Activated CD4-positive, alpha-beta memory T cell treated with anti-CD3 and anti-CD28 coated beads for 36 hours (primary cell): Measurements from ENCODE around the gene C1orf159. TPM values are rescaled to one million over a fixed set of nuclear protein-coding genes. Genes with fewer than 3 reads are reported as not detected.

Experiments
- CTCF ChIA-PET: fragments of 350-600 bp; sonication (Branson Sonifier 250); formaldehyde crosslinking; loops from one replicate; lab custom pipeline; 2021; ENCODE audit warnings: antibody characterized with exemption, inconsistent platforms; lab: Charles Lee
- POLR2A ChIA-PET: fragments of 350-600 bp; sonication (Branson Sonifier 250); formaldehyde crosslinking; loops from one replicate; lab custom pipeline; 2021; ENCODE audit warnings: antibody characterized with exemption; lab: Charles Lee
- DNase-seq: peaks from one replicate; pipeline ENCODE4 v3.0.0-alpha.2; 2020
- H3K27ac Mint-ChIP-seq: one replicate; pipeline ENCODE4 v1.8.0; 2021; ENCODE audit warnings: mixed read lengths
- H3K27me3 Mint-ChIP-seq: one replicate; pipeline ENCODE4 v1.8.0; 2021; ENCODE audit warnings: mixed read lengths
- H3K36me3 Mint-ChIP-seq: one replicate; pipeline ENCODE4 v1.8.0; 2021; ENCODE audit warnings: mixed read lengths
- H3K4me1 Mint-ChIP-seq: one replicate; pipeline ENCODE4 v1.8.0; 2021; ENCODE audit warnings: low read depth, mixed read lengths
- H3K4me3 Mint-ChIP-seq: one replicate; pipeline ENCODE4 v1.8.0; 2021; ENCODE audit warnings: mild to moderate bottlenecking, mixed read lengths
- H3K9me3 Mint-ChIP-seq: one replicate; pipeline ENCODE4 v1.8.0; 2021; ENCODE audit warnings: mixed read lengths
- intact Hi-C: fragments of 100-400 bp; cut with micrococcal nuclease; formaldehyde crosslinking; loops from one replicate; pipeline ENCODE4 v1.15.1; 2023
- total RNA-seq, 2 experiments: library from RNA; stranded (reverse); gene quantifications; one replicate each; pipeline ENCODE4 v1.2.3, GENCODE V29; 2021

Gene C1orf159
- total RNA-seq, 2 experiments from 2014 or later: 19.5 to 20.5 TPM

- DNase-seq: peak; percentile 6
- H3K27me3 Mint-ChIP-seq: peaks cover 7% of the 10 kb centered on the region
- H3K36me3 Mint-ChIP-seq: peaks cover 3% of the 10 kb centered on the region
- no peak overlapping the region for H3K27ac Mint-ChIP-seq
- H3K4me3 Mint-ChIP-seq: no peak overlapping the region
- intact Hi-C loops: loop anchor here (5.0 kb wide), 3 partner anchors 87 to 188 kb away; partner anchors contain the start of genes ACAP3 and PUSL1
- ChIA-PET CTCF (interaction anchor here (1.0 to 3.3 kb wide), 2 partner anchors 131 to 173 kb away, joined by 3 to 13 read pairs; no protein-coding TSS in a partner anchor), POLR2A (no interaction called here)
- H3K9me3 Mint-ChIP-seq: peaks cover 3% of the 10 kb centered on the region
- H3K4me1 Mint-ChIP-seq: peaks cover 14% of the 10 kb centered on the region
Observed at GRCh38 chr1:1119272-1119890, 3.5 kb upstream of the C1orf159 start.

DNA sequence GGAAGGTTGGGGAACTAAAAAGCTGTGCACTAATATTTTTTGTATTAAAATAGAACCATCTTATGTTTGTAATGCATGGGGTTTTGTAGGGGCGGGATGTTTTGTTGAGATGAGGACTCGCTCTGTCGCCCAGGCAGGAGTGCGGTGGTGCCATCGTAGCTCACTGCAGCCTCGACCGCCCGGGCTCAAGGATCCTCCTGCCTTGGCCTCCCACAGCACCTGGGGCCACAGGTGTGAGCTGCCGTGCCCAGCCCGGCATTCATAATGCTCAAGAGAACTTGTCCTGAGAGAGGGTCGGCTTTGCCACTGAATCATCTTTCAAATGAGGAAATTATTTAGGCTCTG lies 3.0 kb upstream of the C1orf159 start:
- peaks cover 14% of the 10 kb centered on the region for H3K4me1 Mint-ChIP-seq
- H3K36me3 Mint-ChIP-seq: peaks cover 7% of the 10 kb centered on the region
- no peak overlapping the region for H3K4me3 Mint-ChIP-seq
- CTCF ChIA-PET: interaction anchor here (3.3 kb wide), 1 partner anchor 173 kb away, joined by 13 read pairs; no protein-coding TSS in a partner anchor
- POLR2A ChIA-PET: no interaction called here
- H3K9me3 Mint-ChIP-seq: peaks cover 3% of the 10 kb centered on the region
- H3K27me3 Mint-ChIP-seq: peaks cover 7% of the 10 kb centered on the region
- no peak overlapping the region for H3K27ac Mint-ChIP-seq
- intact Hi-C loops: loop anchor here (5.0 kb wide), 3 partner anchors 87 to 188 kb away; partner anchors contain the start of genes ACAP3 and PUSL1
- no peak for DNase-seq

GRCh38 chr1:1118011-1118875 lies 2.4 kb upstream of the C1orf159 start:
- POLR2A ChIA-PET: no interaction called here
- peaks cover 5% of the 10 kb centered on the region for H3K9me3 Mint-ChIP-seq
- intact Hi-C loops: loop anchor here (5.0 kb wide), 3 partner anchors 86 to 189 kb away; partner anchors contain the start of genes ACAP3 and PUSL1
- H3K4me3 Mint-ChIP-seq: no peak overlapping the region
- H3K4me1 Mint-ChIP-seq: peaks cover 11% of the 10 kb centered on the region
- H3K36me3 Mint-ChIP-seq: peaks cover 12% of the 10 kb centered on the region
- CTCF ChIA-PET: interaction anchor here (1.3 to 3.3 kb wide), 2 partner anchors 133 to 174 kb away, joined by 5 to 13 read pairs; no protein-coding TSS in a partner anchor
- H3K27me3 Mint-ChIP-seq: peaks cover 7% of the 10 kb centered on the region
- DNase-seq: peak; percentile 9
- no peak overlapping the region for H3K27ac Mint-ChIP-seq

DNA sequence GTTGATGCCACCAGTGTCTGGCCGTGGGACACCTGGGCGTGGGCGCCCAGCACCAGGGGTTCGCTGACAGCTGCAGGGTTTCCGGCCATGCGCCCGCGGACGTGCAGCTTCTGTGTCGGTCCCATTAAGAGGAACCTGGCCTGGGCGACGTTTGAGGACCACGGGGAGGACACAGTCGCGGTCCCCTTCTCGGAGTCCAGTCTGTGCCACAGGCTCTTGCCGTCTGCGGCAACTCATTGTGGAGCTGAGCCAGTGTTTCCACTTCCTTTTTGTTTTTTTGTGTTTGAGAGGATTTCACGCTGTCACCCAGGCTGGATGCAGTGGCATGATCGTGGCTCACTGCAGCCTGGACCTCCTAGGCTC lies 1.6 kb upstream of the C1orf159 start:
- H3K27ac Mint-ChIP-seq: no peak overlapping the region
- peaks cover 11% of the 10 kb centered on the region for H3K4me1 Mint-ChIP-seq
- H3K9me3 Mint-ChIP-seq: peaks cover 8% of the 10 kb centered on the region
- DNase-seq: no peak
- POLR2A ChIA-PET: interaction anchor here (1.1 kb wide), 1 partner anchor 91 kb away, joined by 4 read pairs; no protein-coding TSS in a partner anchor
- peak overlapping the region; percentile 46 for H3K4me3 Mint-ChIP-seq
- peaks cover 18% of the 10 kb centered on the region for H3K36me3 Mint-ChIP-seq
- H3K27me3 Mint-ChIP-seq: peaks cover 7% of the 10 kb centered on the region
- intact Hi-C loops: loop anchor here (2.0 to 5.0 kb wide), 6 partner anchors 19 to 190 kb away; partner anchors contain the start of genes ACAP3 and PUSL1
- CTCF ChIA-PET: interaction anchor here (1.2 to 3.3 kb wide), 4 partner anchors 12 to 175 kb away, joined by 3 to 13 read pairs (median 6); no protein-coding TSS in a partner anchor

- Mint-ChIP-seq H3K27me3 (peaks cover 7% of the 10 kb centered on the region), H3K4me3 (peak overlapping the region; percentile 46), H3K4me1 (peaks cover 11% of the 10 kb centered on the region), H3K9me3 (peaks cover 11% of the 10 kb centered on the region), H3K27ac (no peak overlapping the region), H3K36me3 (peaks cover 22% of the 10 kb centered on the region)
- intact Hi-C loops: loop anchor here (1.0 to 5.0 kb wide), 9 partner anchors 18 to 258 kb away; partner anchors contain the start of genes ACAP3, AURKAIP1, B3GALT6 and PUSL1
- peak; percentile 56 for DNase-seq
- ChIA-PET POLR2A (interaction anchor here (0.6 to 1.1 kb wide), 2 partner anchors 84 to 91 kb away, joined by 4 read pairs; no protein-coding TSS in a partner anchor), CTCF (interaction anchor here (1.0 to 3.3 kb wide), 6 partner anchors 13 to 175 kb away, joined by 3 to 13 read pairs (median 4); no protein-coding TSS in a partner anchor)
Observed at GRCh38 chr1:1116701-1117468, 996 bp upstream of the C1orf159 start.

DNA sequence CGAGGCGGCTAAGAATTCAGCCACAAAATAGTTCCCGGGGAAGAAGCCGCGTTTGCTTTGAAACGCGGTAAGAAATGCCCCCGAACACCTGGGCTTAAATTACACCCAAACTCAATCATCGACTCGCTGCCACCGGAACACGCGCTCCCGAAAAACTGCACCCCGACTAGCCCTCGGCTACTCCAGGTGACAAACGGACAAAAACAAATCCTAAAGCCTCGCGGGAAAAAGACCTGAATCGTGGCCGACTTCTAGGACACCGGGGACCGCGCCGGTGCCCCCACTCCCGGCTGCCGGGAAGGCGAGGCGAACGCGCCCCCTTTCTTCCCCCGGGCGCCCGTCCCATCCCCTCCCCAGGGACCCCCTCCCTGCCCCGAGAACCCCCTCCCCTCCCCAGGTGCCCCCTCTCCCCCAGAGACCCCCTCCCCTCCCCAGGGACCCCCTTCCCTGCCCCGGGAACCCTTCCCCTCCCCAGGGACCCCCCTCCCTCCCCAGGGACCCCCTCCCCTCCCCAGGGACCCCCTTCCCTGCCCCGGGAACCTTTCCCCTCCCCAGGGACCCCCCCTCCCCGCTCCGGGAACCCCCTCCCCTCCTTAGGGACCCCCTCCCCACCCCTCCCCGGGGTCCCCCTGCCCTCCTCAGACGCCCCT lies 628 bp downstream of the C1orf159 start:
- Mint-ChIP-seq H3K9me3 (peaks cover 11% of the 10 kb centered on the region), H3K27me3 (peaks cover 7% of the 10 kb centered on the region), H3K4me3 (peak overlapping the region; percentile 79), H3K36me3 (peaks cover 27% of the 10 kb centered on the region), H3K27ac (peak overlapping the region; percentile 38), H3K4me1 (peaks cover 11% of the 10 kb centered on the region)
- ChIA-PET CTCF (no interaction called here), POLR2A (interaction anchor here (1.0 kb wide), 4 partner anchors 51 to 158 kb away, joined by 3 read pairs; partner anchors contain the start of gene UBE2J2)
- intact Hi-C loops: loop anchor here (5.0 kb wide), 3 partner anchors 83 to 192 kb away; partner anchors contain the start of genes ACAP3 and PUSL1
- DNase-seq: no peak

DNA sequence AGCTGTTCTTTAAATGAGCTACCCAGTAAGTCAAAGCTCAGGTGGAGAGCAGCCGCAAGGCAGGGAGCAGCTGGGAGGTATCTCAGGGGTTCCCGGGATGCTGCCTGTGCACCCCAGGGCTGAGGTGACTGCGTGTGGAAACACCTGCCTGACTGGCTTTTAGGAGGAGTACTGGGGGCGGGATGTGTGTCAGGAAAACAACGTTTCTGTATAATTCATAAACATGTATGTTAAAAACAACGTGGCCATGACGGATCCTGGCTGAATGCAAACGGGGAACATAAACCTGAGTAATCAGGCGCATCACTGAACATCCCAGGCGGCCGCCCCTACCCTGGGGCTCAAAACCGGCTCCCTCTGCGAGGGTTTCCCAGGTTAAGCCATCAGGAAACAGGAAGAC lies 1.5 kb downstream of the C1orf159 start:
- peak overlapping the region; percentile 79 for H3K4me3 Mint-ChIP-seq
- DNase-seq: no peak
- H3K4me1 Mint-ChIP-seq: peaks cover 11% of the 10 kb centered on the region
- no peak overlapping the region for H3K27ac Mint-ChIP-seq
- intact Hi-C loops: no loop called here
- H3K36me3 Mint-ChIP-seq: peaks cover 27% of the 10 kb centered on the region
- peaks cover 11% of the 10 kb centered on the region for H3K9me3 Mint-ChIP-seq
- peaks cover 6% of the 10 kb centered on the region for H3K27me3 Mint-ChIP-seq
- ChIA-PET CTCF (no interaction called here), POLR2A (interaction anchor here (0.6 kb wide), 1 partner anchor 118 kb away, joined by 3 read pairs; the partner anchor contains the start of gene B3GALT6)

- Mint-ChIP-seq H3K4me1 (peaks cover 13% of the 10 kb centered on the region), H3K36me3 (peaks cover 29% of the 10 kb centered on the region), H3K27ac (no peak overlapping the region), H3K27me3 (no peaks in the 10 kb centered on the region), H3K9me3 (peaks cover 11% of the 10 kb centered on the region), H3K4me3 (no peak overlapping the region)
- ChIA-PET CTCF (interaction anchor here (0.7 to 0.8 kb wide), 2 partner anchors 10 to 48 kb away, joined by 3 to 4 read pairs; no protein-coding TSS in a partner anchor), POLR2A (no interaction called here)
- intact Hi-C loops: no loop called here
- DNase-seq: no peak
Observed at GRCh38 chr1:1112237-1112985, 3.5 kb downstream of the C1orf159 start.

- DNase-seq: no peak
- Mint-ChIP-seq H3K27me3 (no peaks in the 10 kb centered on the region), H3K4me1 (peaks cover 13% of the 10 kb centered on the region)
Observed at GRCh38 chr1:1111516-1112236, 4.2 kb downstream of the C1orf159 start.

DNA sequence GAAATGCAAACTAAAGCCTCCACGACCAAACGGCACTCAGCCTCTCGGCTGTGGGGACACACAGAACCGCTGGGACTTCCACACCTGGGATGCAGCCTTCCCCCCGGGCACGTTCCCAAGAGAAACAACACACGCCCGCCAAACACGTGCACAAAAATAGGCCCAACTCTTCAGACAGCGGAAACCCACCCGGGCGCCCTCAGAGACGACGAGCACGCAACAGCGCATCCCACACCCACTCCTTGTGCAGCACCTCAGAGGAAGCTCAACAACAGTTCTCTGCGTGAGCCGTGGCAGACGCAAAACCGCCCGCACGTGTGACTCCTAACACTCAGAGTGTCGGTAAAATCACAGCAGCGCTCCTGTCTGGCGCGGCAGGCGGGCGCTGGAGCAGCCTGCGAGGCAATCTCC lies 5.3 kb downstream of the C1orf159 start:
- peaks cover 32% of the 10 kb centered on the region for H3K36me3 Mint-ChIP-seq
- H3K4me1 Mint-ChIP-seq: peaks cover 13% of the 10 kb centered on the region
- intact Hi-C loops: no loop called here
- no peak overlapping the region for H3K4me3 Mint-ChIP-seq
- DNase-seq: no peak
- H3K27ac Mint-ChIP-seq: no peak overlapping the region
- ChIA-PET CTCF (interaction anchor here (1.0 kb wide), 1 partner anchor 140 kb away, joined by 3 read pairs; no protein-coding TSS in a partner anchor), POLR2A (no interaction called here)
- H3K27me3 Mint-ChIP-seq: no peaks in the 10 kb centered on the region
- H3K9me3 Mint-ChIP-seq: peaks cover 11% of the 10 kb centered on the region

More at GRCh38 chr1:1111516-1112236, 4.2 kb downstream of the C1orf159 start:
- peaks cover 11% of the 10 kb centered on the region for H3K9me3 Mint-ChIP-seq
- POLR2A ChIA-PET: no interaction called here
- H3K36me3 Mint-ChIP-seq: peaks cover 29% of the 10 kb centered on the region
- no peak overlapping the region for H3K4me3 Mint-ChIP-seq
- CTCF ChIA-PET: interaction anchor here (0.7 to 1.0 kb wide), 2 partner anchors 11 to 138 kb away, joined by 3 to 4 read pairs; no protein-coding TSS in a partner anchor
- intact Hi-C loops: no loop called here
- no peak overlapping the region for H3K27ac Mint-ChIP-seq
